ENCODE data around the gene METTL26.
A peak's percentile ranks its signal among the peaks of the same experiment; 100 is the strongest.

METTL26 gene

DNA sequence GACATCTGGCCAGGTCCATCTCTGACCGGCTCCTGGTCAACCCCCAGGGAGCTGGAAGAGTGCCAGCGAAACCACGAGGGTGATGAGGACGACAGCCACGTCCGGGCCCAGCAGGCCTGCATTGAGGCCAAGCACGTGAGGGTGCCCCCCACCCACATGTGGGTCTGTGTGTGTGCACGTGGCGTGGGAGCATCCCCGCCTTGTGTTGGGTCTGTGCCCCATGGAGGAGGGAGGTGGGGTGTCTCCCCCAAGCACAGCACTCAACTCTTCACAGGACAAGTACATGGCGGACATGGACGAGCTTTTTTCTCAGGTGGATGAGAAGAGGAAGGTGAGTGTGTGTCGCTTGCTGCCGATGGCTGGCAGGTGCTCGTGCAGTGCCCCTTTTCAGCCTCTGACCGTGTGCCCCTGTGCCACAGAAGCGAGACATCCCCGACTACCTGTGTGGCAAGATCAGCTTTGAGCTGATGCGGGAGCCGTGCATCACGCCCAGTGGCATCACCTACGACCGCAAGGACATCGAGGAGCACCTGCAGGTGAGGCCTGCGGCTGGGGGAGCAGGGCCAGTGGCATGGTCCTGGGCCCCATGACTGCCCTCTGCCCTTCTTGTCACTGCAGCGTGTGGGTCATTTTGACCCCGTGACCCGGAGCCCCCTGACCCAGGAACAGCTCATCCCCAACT, 45.8 kb upstream of the METTL26 start:
- 81% methylated on average over 26 of the region's 28 CpGs for WGBS (ENCODE audit: insufficient coverage)
- peaks cover 0 to 10% (median 0%) of the 10 kb centered on the region in 5 experiments for H3K27me3 ChIP-seq (replicated peaks in 2 of 5; ENCODE audit: control insufficient read depth in 4 of 5, insufficient read depth in 5 of 5, low read length in 4 of 5)
- no peaks in the 10 kb centered on the region for H3K9me3 ChIP-seq (ENCODE audit: control extremely low read depth in 1 of 5, control insufficient read depth in 4 of 5, insufficient read depth in 2 of 5, low read depth in 1 of 5, low read length in 4 of 5)
- ChIA-PET POLR2A (no interaction called here), CTCF (interaction anchor here (1.4 to 1.8 kb wide), 4 partner anchors 8 to 46 kb away, joined by 4 to 8 read pairs (median 6); partner anchors contain the start of genes METTL26, RHOT2 and WDR24)
- no peak overlapping the region for H3K27ac ChIP-seq (ENCODE audit: insufficient read depth in 1 of 2, low read depth in 1 of 2, low read length in 2 of 2, poor library complexity in 1 of 2, severe bottlenecking in 2 of 2)
- DNase-seq: no peak
- peaks cover 0 to 56% (median 53%) of the 10 kb centered on the region in 4 experiments for H3K4me1 ChIP-seq (ENCODE audit: control extremely low read depth in 1 of 4, control insufficient read depth in 4 of 4, insufficient read depth in 4 of 4, low read length in 3 of 4)
- peak overlapping the region in 3 of 7 experiments; percentile 82 to 86 (median 84) for H3K4me3 ChIP-seq (ENCODE audit: control insufficient read depth in 1 of 7, extremely low read depth in 1 of 7, insufficient read depth in 4 of 7, low read depth in 2 of 7, low read length in 6 of 7)
- peaks cover 0 to 38% (median 14%) of the 10 kb centered on the region in 4 experiments for H3K36me3 ChIP-seq (ENCODE audit: control insufficient read depth in 4 of 4, insufficient read depth in 4 of 4, low read length in 3 of 4)

DNA sequence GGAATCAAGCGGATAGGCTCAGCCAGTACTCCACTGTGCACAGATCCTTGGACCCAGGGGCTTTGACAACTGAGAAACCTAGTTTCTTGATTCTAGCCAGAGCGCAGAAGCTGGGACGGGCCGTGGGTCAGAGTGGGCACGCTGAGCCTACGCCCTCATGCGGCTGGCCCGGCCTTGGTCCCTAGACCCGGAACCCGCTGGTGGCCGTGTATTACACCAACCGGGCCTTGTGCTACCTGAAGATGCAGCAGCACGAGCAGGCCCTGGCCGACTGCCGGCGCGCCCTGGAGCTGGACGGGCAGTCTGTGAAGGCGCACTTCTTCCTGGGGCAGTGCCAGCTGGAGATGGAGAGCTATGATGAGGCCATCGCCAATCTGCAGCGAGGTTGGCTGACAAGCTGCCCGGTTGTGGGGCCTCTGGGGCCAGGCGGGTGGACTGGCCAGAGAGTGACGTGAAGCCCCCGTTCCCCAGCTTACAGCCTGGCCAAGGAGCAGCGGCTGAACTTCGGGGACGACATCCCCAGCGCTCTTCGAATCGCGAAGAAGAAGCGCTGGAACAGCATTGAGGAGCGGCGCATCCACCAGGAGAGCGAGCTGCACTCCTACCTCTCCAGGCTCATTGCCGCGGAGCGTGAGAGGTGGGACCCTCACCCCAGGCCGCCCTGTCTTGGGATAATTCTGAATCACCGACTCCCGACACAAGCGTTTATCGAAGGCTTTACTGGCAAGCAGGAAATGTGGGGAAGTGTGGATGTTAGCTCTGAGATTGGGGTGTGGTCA, 45.1 kb upstream of the METTL26 start:
- H3K4me3 ChIP-seq (ENCODE audit: control insufficient read depth in 1 of 7, extremely low read depth in 1 of 7, insufficient read depth in 4 of 7, low read depth in 2 of 7, low read length in 6 of 7): peak overlapping the region; percentile 59 to 86 (median 80)
- ChIA-PET POLR2A (interaction anchor here (0.9 to 1.3 kb wide), 2 partner anchors 9 to 14 kb away, joined by 3 to 5 read pairs; partner anchors contain the start of gene WDR24), CTCF (interaction anchor here (1.4 to 1.8 kb wide), 5 partner anchors 9 to 45 kb away, joined by 4 to 8 read pairs (median 5); partner anchors contain the start of genes METTL26, RHOT2 and WDR24)
- peaks cover 0 to 17% (median 1%) of the 10 kb centered on the region in 5 experiments for H3K27me3 ChIP-seq (replicated peaks in 2 of 5; ENCODE audit: control insufficient read depth in 4 of 5, insufficient read depth in 5 of 5, low read length in 4 of 5)
- 54% methylated on average over 40 of the region's 44 CpGs for WGBS (ENCODE audit: insufficient coverage)
- peaks cover 0 to 56% (median 51%) of the 10 kb centered on the region in 4 experiments for H3K4me1 ChIP-seq (ENCODE audit: control extremely low read depth in 1 of 4, control insufficient read depth in 4 of 4, insufficient read depth in 4 of 4, low read length in 3 of 4)
- no peaks in the 10 kb centered on the region for H3K9me3 ChIP-seq (ENCODE audit: control extremely low read depth in 1 of 5, control insufficient read depth in 4 of 5, insufficient read depth in 2 of 5, low read depth in 1 of 5, low read length in 4 of 5)
- H3K27ac ChIP-seq (ENCODE audit: insufficient read depth in 1 of 2, low read depth in 1 of 2, low read length in 2 of 2, poor library complexity in 1 of 2, severe bottlenecking in 2 of 2): peak overlapping the region; percentile 61 to 79
- DNase-seq: peak in 1 of 3 donors; percentile 42
- H3K36me3 ChIP-seq (ENCODE audit: control insufficient read depth in 4 of 4, insufficient read depth in 4 of 4, low read length in 3 of 4): peaks cover 0 to 30% (median 11%) of the 10 kb centered on the region in 4 experiments

DNA sequence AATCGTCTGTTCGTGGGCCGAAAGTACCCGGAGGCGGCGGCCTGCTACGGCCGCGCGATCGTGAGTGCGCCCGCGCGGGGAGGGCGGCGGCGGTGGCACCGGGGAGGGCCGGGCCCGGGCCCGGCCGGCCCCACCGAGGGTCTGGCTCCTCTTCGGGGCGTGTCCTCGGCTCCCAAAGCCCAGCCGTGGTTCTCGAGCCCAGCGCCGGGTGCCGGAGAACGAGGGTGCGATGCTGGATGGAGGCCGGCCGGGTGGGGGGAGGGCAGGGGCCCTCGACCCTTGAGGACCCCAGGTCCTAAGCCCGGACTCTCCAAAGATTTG, 44.5 kb upstream of the METTL26 start:
- 0% methylated on average over 23 of the region's 38 CpGs for WGBS (ENCODE audit: insufficient coverage)
- Histone ChIP-seq H3K27me3 (replicated peaks in 2 of 5; ENCODE audit: control insufficient read depth in 4 of 5, insufficient read depth in 5 of 5, low read length in 4 of 5) (peaks cover 0 to 23% (median 2%) of the 10 kb centered on the region in 5 experiments), H3K27ac (ENCODE audit: insufficient read depth in 1 of 2, low read depth in 1 of 2, low read length in 2 of 2, poor library complexity in 1 of 2, severe bottlenecking in 2 of 2) (peak overlapping the region; percentile 61 to 79), H3K36me3 (ENCODE audit: control insufficient read depth in 4 of 4, insufficient read depth in 4 of 4, low read length in 3 of 4) (peaks cover 0 to 26% (median 9%) of the 10 kb centered on the region in 4 experiments), H3K9me3 (ENCODE audit: control extremely low read depth in 1 of 5, control insufficient read depth in 4 of 5, insufficient read depth in 2 of 5, low read depth in 1 of 5, low read length in 4 of 5) (no peaks in the 10 kb centered on the region), H3K4me1 (ENCODE audit: control extremely low read depth in 1 of 4, control insufficient read depth in 4 of 4, insufficient read depth in 4 of 4, low read length in 3 of 4) (peaks cover 0 to 57% (median 49%) of the 10 kb centered on the region in 4 experiments), H3K4me3 (ENCODE audit: control insufficient read depth in 1 of 7, extremely low read depth in 1 of 7, insufficient read depth in 4 of 7, low read depth in 2 of 7, low read length in 6 of 7) (peak overlapping the region; percentile 59 to 86 (median 80))
- no peak for DNase-seq
- ChIA-PET POLR2A (interaction anchor here (0.9 to 1.3 kb wide), 2 partner anchors 10 to 15 kb away, joined by 3 to 5 read pairs; partner anchors contain the start of gene WDR24), CTCF (interaction anchor here (1.5 to 1.8 kb wide), 3 partner anchors 9 to 44 kb away, joined by 4 to 7 read pairs (median 4); partner anchors contain the start of genes METTL26 and WDR24)

DNA sequence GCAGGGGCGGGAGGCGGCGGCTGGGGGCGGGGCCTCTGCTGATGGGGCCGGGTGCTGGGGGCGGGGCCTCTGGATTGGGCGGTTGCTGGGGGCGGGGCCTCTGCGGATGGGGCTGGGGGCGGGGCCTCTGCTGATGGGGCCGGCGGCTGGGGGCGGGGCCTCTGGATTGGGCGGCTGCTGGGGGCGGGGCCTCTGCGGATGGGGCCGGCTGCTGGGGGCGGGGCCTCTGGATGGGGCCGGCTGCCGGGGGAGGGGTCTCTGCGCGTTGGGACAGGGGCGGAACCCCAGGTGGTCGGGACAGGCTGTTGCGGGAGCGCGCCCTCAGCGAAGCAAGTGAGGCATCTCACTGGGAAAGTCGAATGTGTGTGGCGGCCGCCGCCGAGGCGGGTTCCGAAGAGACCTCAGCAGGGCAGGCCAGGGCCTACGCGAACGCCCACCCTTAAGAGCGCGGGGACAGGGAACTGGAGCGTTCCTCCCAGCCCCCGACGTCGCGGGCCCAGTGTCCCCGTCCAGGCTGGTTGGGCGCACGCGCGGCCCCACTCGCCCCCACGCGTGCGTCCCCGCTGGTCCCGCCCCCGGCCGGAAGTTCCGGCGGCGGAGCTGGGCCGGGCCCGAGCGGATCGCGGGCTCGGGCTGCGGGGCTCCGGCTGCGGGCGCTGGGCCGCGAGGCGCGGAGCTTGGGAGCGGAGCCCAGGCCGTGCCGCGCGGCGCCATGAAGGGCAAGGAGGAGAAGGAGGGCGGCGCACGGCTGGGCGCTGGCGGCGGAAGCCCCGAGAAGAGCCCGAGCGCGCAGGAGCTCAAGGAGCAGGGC, 43.9 kb upstream of the METTL26 start, which contains the start of gene STUB1:
STUB1 (plus strand) TSS at position 597 of the 811 bp plus-strand sequence; CDS start at position 713, 116 bp downstream.
- WGBS (ENCODE audit: insufficient coverage): 0% methylated on average over 56 of the region's 91 CpGs
- Histone ChIP-seq H3K9me3 (ENCODE audit: control extremely low read depth in 1 of 5, control insufficient read depth in 4 of 5, insufficient read depth in 2 of 5, low read depth in 1 of 5, low read length in 4 of 5) (no peaks in the 10 kb centered on the region), H3K27ac (ENCODE audit: insufficient read depth in 1 of 2, low read depth in 1 of 2, low read length in 2 of 2, poor library complexity in 1 of 2, severe bottlenecking in 2 of 2) (peak within 1 kb of the TSS; percentile 61 to 79), H3K4me3 (ENCODE audit: control insufficient read depth in 1 of 7, extremely low read depth in 1 of 7, insufficient read depth in 4 of 7, low read depth in 2 of 7, low read length in 6 of 7) (peak within 1 kb of the TSS; percentile 59 to 86 (median 80)), H3K4me1 (ENCODE audit: control extremely low read depth in 1 of 4, control insufficient read depth in 4 of 4, insufficient read depth in 4 of 4, low read length in 3 of 4) (peaks cover 0 to 57% (median 50%) of the 10 kb centered on the region in 4 experiments), H3K36me3 (ENCODE audit: control insufficient read depth in 4 of 4, insufficient read depth in 4 of 4, low read length in 3 of 4) (peaks cover 0 to 20% (median 9%) of the 10 kb centered on the region in 4 experiments), H3K27me3 (replicated peaks in 2 of 5; ENCODE audit: control insufficient read depth in 4 of 5, insufficient read depth in 5 of 5, low read length in 4 of 5) (peaks cover 0 to 27% (median 2%) of the 10 kb centered on the region in 5 experiments)
- DNase-seq: peak; percentile 82 to 90 (median 87)
- ChIA-PET CTCF (interaction anchor here (0.6 to 1.8 kb wide), 3 partner anchors 10 to 27 kb away, joined by 3 to 7 read pairs (median 4); partner anchors contain the start of gene WDR24), POLR2A (interaction anchor here (0.9 to 1.3 kb wide), 2 partner anchors 10 to 16 kb away, joined by 3 to 5 read pairs; partner anchors contain the start of gene WDR24)

DNA sequence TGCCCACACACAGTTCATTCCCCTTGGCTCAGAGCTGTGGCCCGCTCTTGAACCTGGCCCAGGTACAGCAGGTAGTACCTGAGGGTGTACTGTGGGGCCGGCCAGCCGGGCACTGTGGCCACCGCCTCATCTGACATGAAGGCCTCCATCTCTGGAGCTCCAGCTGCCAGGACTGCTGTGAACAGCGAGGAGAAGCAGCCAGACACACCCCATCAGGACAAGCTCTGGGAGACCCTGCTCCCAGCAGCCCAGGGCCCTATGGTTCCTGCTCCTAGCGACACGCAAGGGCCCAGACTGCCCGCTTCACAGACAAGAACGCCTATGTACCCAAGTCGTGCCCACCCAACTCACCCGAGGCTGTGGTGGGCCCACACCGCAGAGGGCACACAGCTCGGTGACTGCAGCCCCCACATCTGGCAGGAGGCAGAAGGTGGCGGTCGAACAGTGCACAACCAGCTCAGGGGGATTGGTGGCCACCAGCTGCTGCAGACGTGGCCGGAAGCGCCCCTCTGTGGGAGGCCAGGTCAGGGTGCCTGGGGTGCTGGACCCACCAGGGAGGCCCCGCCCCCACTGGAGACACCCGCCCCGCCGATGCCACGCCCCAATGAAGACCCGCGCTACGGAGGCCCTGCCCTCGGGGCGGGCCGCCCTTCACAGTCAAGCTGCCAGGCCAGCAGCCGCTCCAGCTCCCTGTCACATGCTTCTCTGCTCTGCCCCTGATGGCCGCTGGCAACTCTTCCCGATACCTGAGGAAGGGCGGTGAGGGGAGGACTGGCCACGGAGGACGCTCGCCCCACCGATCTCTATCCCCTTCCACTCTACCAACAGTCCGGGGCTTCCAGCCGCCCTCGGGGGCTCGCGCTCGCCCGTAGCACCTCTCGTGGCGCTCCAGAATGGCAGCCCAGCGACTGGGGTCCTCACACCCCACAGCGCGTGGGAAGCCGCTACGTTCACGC, 43.0 kb upstream of the METTL26 start:
- WGBS (ENCODE audit: insufficient coverage): 38% methylated on average over 27 of the region's 52 CpGs
- peaks cover 0 to 53% (median 45%) of the 10 kb centered on the region in 4 experiments for H3K4me1 ChIP-seq (ENCODE audit: control extremely low read depth in 1 of 4, control insufficient read depth in 4 of 4, insufficient read depth in 4 of 4, low read length in 3 of 4)
- peak; percentile 61 to 72 (median 69) for DNase-seq
- CTCF ChIA-PET: interaction anchor here (0.6 to 1.1 kb wide), 3 partner anchors 9 to 20 kb away, joined by 3 read pairs; no protein-coding TSS in a partner anchor
- peaks cover 0 to 23% (median 13%) of the 10 kb centered on the region in 4 experiments for H3K36me3 ChIP-seq (ENCODE audit: control insufficient read depth in 4 of 4, insufficient read depth in 4 of 4, low read length in 3 of 4)
- peak overlapping the region in 1 of 2 experiments; percentile 49 for H3K27ac ChIP-seq (ENCODE audit: insufficient read depth in 1 of 2, low read depth in 1 of 2, low read length in 2 of 2, poor library complexity in 1 of 2, severe bottlenecking in 2 of 2)
- POLR2A ChIA-PET: no interaction called here
- H3K9me3 ChIP-seq (ENCODE audit: control extremely low read depth in 1 of 5, control insufficient read depth in 4 of 5, insufficient read depth in 2 of 5, low read depth in 1 of 5, low read length in 4 of 5): no peaks in the 10 kb centered on the region
- H3K4me3 ChIP-seq (ENCODE audit: control insufficient read depth in 1 of 7, extremely low read depth in 1 of 7, insufficient read depth in 4 of 7, low read depth in 2 of 7, low read length in 6 of 7): peak overlapping the region; percentile 35 to 78 (median 60)
- peaks cover 0 to 32% (median 2%) of the 10 kb centered on the region in 5 experiments for H3K27me3 ChIP-seq (replicated peaks in 2 of 5; ENCODE audit: control insufficient read depth in 4 of 5, insufficient read depth in 5 of 5, low read length in 4 of 5)
